IMR-90 (cell line): ENCODE results near the gene DMD. TPM values are rescaled to one million over a fixed set of nuclear protein-coding genes. Genes with fewer than 3 reads are reported as not detected.

Source experiments
- ATAC-seq: fragments of 200-7000 bp; cut with Tn5 transposase; 2 replicates; pipeline ENCODE4 v1.9.1; 2020; ENCODE audit warnings: low read depth, mild to moderate bottlenecking, moderate library complexity
- BruUV-seq: library from RNA; stranded (reverse); fragments of 400-500 nt; replicated peaks from 2 replicates; lab custom pipeline; 2021; lab: Mats Ljungman, UMichigan
- CTCF ChIA-PET: fragments of 300-600 bp; formaldehyde crosslinking; extraction: SDS; loops from one replicate; lab custom pipeline; 2021; ENCODE audit warnings: antibody characterized with exemption; lab: Yijun Ruan, JAX
- POLR2A ChIA-PET: fragments of 300-600 bp; sonication (Branson Sonifier 250); formaldehyde crosslinking; loops from one replicate; lab custom pipeline; 2022; ENCODE audit warnings: antibody characterized with exemption; ENCODE audit not compliant: unreplicated experiment; lab: Charles Lee
- DNase-seq: peaks from one replicate; pipeline ENCODE4 v3.0.0; 2013
- H2AFZ ChIP-seq: replicated peaks from 2 replicates; pipeline ENCODE3; 2013; ENCODE audit warnings: low read length, mild to moderate bottlenecking; ENCODE audit not compliant: poor library complexity
- H2AK5ac ChIP-seq: 2 replicates; pipeline ENCODE4 v1.6.1; 2013; ENCODE audit warnings: low read depth, low read length, inconsistent platforms
- H2AK9ac ChIP-seq: replicated peaks from 2 replicates; pipeline ENCODE3; 2013; ENCODE audit warnings: mild to moderate bottlenecking, low read depth, low read length, moderate library complexity; ENCODE audit not compliant: poor library complexity
- H2BK120ac ChIP-seq: 2 replicates; pipeline ENCODE4 v1.6.1; 2013; ENCODE audit warnings: low read depth, low read length, inconsistent platforms
- H2BK15ac ChIP-seq: 3 replicates; pipeline ENCODE4 v1.6.1; 2013; ENCODE audit warnings: low read depth, low read length, inconsistent platforms
- H2BK20ac ChIP-seq: 2 replicates; pipeline ENCODE4 v1.6.1; 2013; ENCODE audit warnings: low read depth, mild to moderate bottlenecking, inconsistent platforms, low read length, moderate library complexity
- H2BK5ac ChIP-seq: 2 replicates; pipeline ENCODE4 v1.6.1; 2013; ENCODE audit warnings: mild to moderate bottlenecking, low read depth, low read length, inconsistent platforms; ENCODE audit not compliant: poor library complexity, severe bottlenecking
- H3K14ac ChIP-seq: replicated peaks from 2 replicates; pipeline ENCODE4 v1.6.1; 2013; ENCODE audit warnings: low read depth, low read length, inconsistent platforms
- H3K18ac ChIP-seq: 2 replicates; pipeline ENCODE4 v1.6.1; 2013; ENCODE audit warnings: low read depth, low read length, control low read depth
- H3K23ac ChIP-seq: 2 replicates; pipeline ENCODE4 v1.6.1; 2013; ENCODE audit warnings: low read depth, low read length, inconsistent platforms
- H3K27ac ChIP-seq: 2 replicates; pipeline ENCODE4 v1.5.1; 2013; ENCODE audit warnings: mild to moderate bottlenecking, control low read depth, low read length; ENCODE audit not compliant: insufficient read depth
- H3K27me3 ChIP-seq: 2 replicates; pipeline ENCODE4 v1.6.1; 2013; ENCODE audit warnings: low read length; ENCODE audit not compliant: control insufficient read depth, insufficient read depth
- H3K36me3 ChIP-seq: 2 replicates; pipeline ENCODE4 v1.6.1; 2013; ENCODE audit warnings: low read length, mixed read lengths; ENCODE audit not compliant: control insufficient read depth, insufficient read depth
- H3K4ac ChIP-seq: 2 replicates; pipeline ENCODE4 v1.6.1; 2013; ENCODE audit warnings: low read depth, low read length, inconsistent platforms
- H3K4me1 ChIP-seq: 2 replicates; pipeline ENCODE4 v1.6.1; 2013; ENCODE audit warnings: low read length, mixed read lengths; ENCODE audit not compliant: control insufficient read depth, insufficient read depth
- H3K4me2 ChIP-seq: 2 replicates; pipeline ENCODE4 v1.6.1; 2013; ENCODE audit warnings: low read depth, mild to moderate bottlenecking, control low read depth, low read length, moderate library complexity
- H3K4me3 ChIP-seq: 2 replicates; pipeline ENCODE4 v1.5.1; 2013; ENCODE audit warnings: low read depth, mild to moderate bottlenecking, control low read depth, low read length, moderate library complexity; ENCODE audit not compliant: insufficient read depth
- H3K56ac ChIP-seq: 2 replicates; pipeline ENCODE4 v1.6.1; 2013; ENCODE audit warnings: low read length, inconsistent platforms; ENCODE audit not compliant: insufficient read depth; ENCODE audit errors: extremely low read depth
- H3K79me1 ChIP-seq, 2 experiments: 2 replicates each; pipeline ENCODE4 v1.6.1; 2013; ENCODE audit warnings: low read length in 2 of 2, inconsistent platforms in 1 of 2, low read depth in 1 of 2
- H3K9ac ChIP-seq: 2 replicates; pipeline ENCODE4 v1.6.1; 2013; ENCODE audit warnings: low read depth, low read length, control low read depth
- H3K9me1 ChIP-seq: 2 replicates; pipeline ENCODE4 v1.6.1; 2013; ENCODE audit warnings: low read length, inconsistent platforms; ENCODE audit not compliant: insufficient read depth
- H3K9me3 ChIP-seq: 2 replicates; pipeline ENCODE4 v1.6.1; 2013; ENCODE audit warnings: low read length; ENCODE audit not compliant: control insufficient read depth, insufficient read depth
- H4K20me1 ChIP-seq: 2 replicates; pipeline ENCODE4 v1.6.1; 2013; ENCODE audit warnings: low read length, inconsistent platforms; ENCODE audit not compliant: insufficient read depth
- H4K5ac ChIP-seq: 2 replicates; pipeline ENCODE4 v1.6.1; 2013; ENCODE audit warnings: mild to moderate bottlenecking, low read depth, low read length, control low read depth
- H4K8ac ChIP-seq, 2 experiments: 2 replicates each; pipeline ENCODE4 v1.6.1; 2013; ENCODE audit warnings: low read depth in 2 of 2, low read length in 2 of 2, control low read depth in 1 of 2, inconsistent platforms in 1 of 2
- H4K91ac ChIP-seq: 2 replicates; pipeline ENCODE4 v1.6.1; 2013; ENCODE audit warnings: low read depth, low read length, inconsistent platforms; ENCODE audit not compliant: insufficient read depth
- BHLHE40 ChIP-seq: fragments of 150-350 bp; IDR thresholded peaks from 2 replicates; pipeline ENCODE4 v1.6.1; 2016; ENCODE audit warnings: mild to moderate bottlenecking, low read depth, low read length
- CEBPB ChIP-seq: IDR thresholded peaks from 2 replicates; pipeline ENCODE4 v1.6.1; 2012; ENCODE audit warnings: low read depth, low read length, improper control_type of control experiment
- CHD1 ChIP-seq: IDR thresholded peaks from 2 replicates; pipeline ENCODE4 v1.6.1; 2012; ENCODE audit warnings: low read depth, low read length, improper control_type of control experiment
- ELK1 ChIP-seq: fragments of 150-350 bp; IDR thresholded peaks from 2 replicates; pipeline ENCODE4 v1.6.1; 2016; ENCODE audit warnings: low read depth, mild to moderate bottlenecking, low read length, moderate library complexity, borderline replicate concordance
- FOS ChIP-seq: fragments of 150-350 bp; IDR thresholded peaks from 2 replicates; pipeline ENCODE4 v1.6.1; 2016; ENCODE audit warnings: low read depth, low read length
- MAFK ChIP-seq: IDR thresholded peaks from 2 replicates; pipeline ENCODE4 v1.6.1; 2012; ENCODE audit warnings: low read depth, low read length, improper control_type of control experiment
- MAZ ChIP-seq: IDR thresholded peaks from 2 replicates; pipeline ENCODE4 v1.6.1; 2012; ENCODE audit warnings: low read depth, mild to moderate bottlenecking, low read length, improper control_type of control experiment, moderate library complexity, borderline replicate concordance
- MXI1 ChIP-seq: IDR thresholded peaks from 2 replicates; pipeline ENCODE4 v1.6.1; 2012; ENCODE audit warnings: low read depth, mild to moderate bottlenecking, low read length, moderate library complexity, borderline replicate concordance
- NFE2L2 ChIP-seq: fragments of 150-350 bp; IDR thresholded peaks from 2 replicates; pipeline ENCODE4 v1.6.1; 2016; ENCODE audit warnings: low read depth, mild to moderate bottlenecking, low read length
- POLR2A ChIP-seq: IDR thresholded peaks from 2 replicates; pipeline ENCODE4 v1.6.1; 2012; ENCODE audit warnings: mild to moderate bottlenecking, low read depth, low read length
- RAD21 ChIP-seq: IDR thresholded peaks from 2 replicates; pipeline ENCODE4 v1.6.1; 2012; ENCODE audit warnings: low read length, improper control_type of control experiment
- RCOR1 ChIP-seq: IDR thresholded peaks from 2 replicates; pipeline ENCODE4 v1.6.1; 2012; ENCODE audit warnings: mild to moderate bottlenecking, low read length, improper control_type of control experiment; ENCODE audit not compliant: insufficient replicate concordance
- RFX5 ChIP-seq: IDR thresholded peaks from 2 replicates; pipeline ENCODE4 v1.8.0; 2012; ENCODE audit warnings: low read depth, mild to moderate bottlenecking, low read length, moderate library complexity
- SMC3 ChIP-seq: fragments of 150-350 bp; IDR thresholded peaks from 2 replicates; pipeline ENCODE4 v1.6.1; 2016; ENCODE audit warnings: low read depth, mild to moderate bottlenecking, antibody characterized with exemption, low read length, moderate library complexity
- WGBS, 2 experiments: methylation state at CpG; one replicate each; pipeline versions ENCODE4 v1.1.5 to v1.1.7; 2013; ENCODE audit warnings: missing lambda C conversion rate in 2 of 2; ENCODE audit not compliant: insufficient read length in 1 of 2; ENCODE audit errors: extremely low coverage in 2 of 2; 5-methylcytosine and 5-hydroxymethylcytosine counted together
- dilution Hi-C: fragments of 300-500 bp; cut with HindIII; formaldehyde crosslinking; loops from one replicate; pipeline ENCODE4 v1.14.3; 2018; ENCODE audit warnings: low sequenced_read_pairs; ENCODE audit not compliant: unreplicated experiment
- in situ Hi-C: fragments of 300-500 bp; cut with MboI; formaldehyde crosslinking; loops from 3 replicates; pipeline ENCODE4 v1.14.3; 2019; ENCODE audit warnings: low sequenced_read_pairs, inconsistent platforms, mixed read lengths
- intact Hi-C: fragments of 100-400 bp; cut with micrococcal nuclease; formaldehyde crosslinking; loops from 2 replicates; pipeline ENCODE4 v1.10.0; 2022
- polyA plus RNA-seq, 3 experiments: library from polyadenylated mRNA; depleted of rRNA; stranded (reverse); fragments of >200 nt; gene quantifications; 2 replicates each; pipeline ENCODE4 v1.2.3, GENCODE V29; 2012; ENCODE audit warnings: low replicate concordance in 1 of 3
- total RNA-seq: library from RNA; depleted of rRNA; stranded (reverse); fragments of >200 nt; gene quantifications from 2 replicates; pipeline ENCODE4 v1.2.3, GENCODE V29; 2012
- TF ChIP-seq, protein P1 (sequence below): fragments of 150-350 bp; IDR thresholded peaks from 2 replicates; pipeline ENCODE4 v1.6.1; 2017; ENCODE audit warnings: mild to moderate bottlenecking, antibody characterized with exemption, low read length, low read depth
- TF ChIP-seq, protein P2 (sequence below): conservative IDR thresholded peaks from 2 replicates; pipeline ENCODE4 v1.5.1; 2012; ENCODE audit warnings: mild to moderate bottlenecking, low read depth, low read length, improper control_type of control experiment

Gene DMD
- total and polyA plus RNA-seq, 2 of the 4 experiments (the other 2 are of a cell fraction) = 6.6 to 11.8 TPM

GRCh38 chrX:31547416-31547815 lies 1663.9 kb downstream of the DMD start:
- no peak overlapping the region for H3K27ac ChIP-seq
- DNase-seq = no peak
- no TSS peak for BruUV-seq
- POLR2A ChIA-PET = no interaction called here
- H3K79me1 ChIP-seq = no peaks in the 10 kb centered on the region
- H2AK5ac ChIP-seq = no peak overlapping the region
- H3K4me2 ChIP-seq = no peak overlapping the region
- dilution Hi-C loops (no loop called here), intact Hi-C loops (no loop called here), in situ Hi-C loops (no loop called here)
- H3K56ac ChIP-seq = no peak overlapping the region
- H3K4me1 ChIP-seq = no peaks in the 10 kb centered on the region; the same call in 1 of the 2 replicates
- no peak overlapping the region for H2AFZ ChIP-seq
- no peak overlapping the region for H3K18ac ChIP-seq
- H2BK120ac ChIP-seq = no peak overlapping the region
- no peak overlapping the region for H2BK20ac ChIP-seq
- H2BK15ac ChIP-seq = no peak overlapping the region
- no peak overlapping the region for H2AK9ac ChIP-seq
- WGBS, 2 experiments = no CpG with 5 or more reads among the region's 3 CpGs
- no peak overlapping the region for H2BK5ac ChIP-seq
- H3K27me3 ChIP-seq = no peaks in the 10 kb centered on the region
- TF ChIP-seq ELK1 (no peak), NFE2L2 (no peak), RAD21 (no peak), CHD1 (no peak), MAZ (no peak), RFX5 (no peak), RCOR1 (no peak), MXI1 (no peak), CEBPB (no peak), POLR2A (no peak), MAFK (no peak), FOS (no peak), SMC3 (no peak), BHLHE40 (no peak)
- TF ChIP-seq, protein P1, sequence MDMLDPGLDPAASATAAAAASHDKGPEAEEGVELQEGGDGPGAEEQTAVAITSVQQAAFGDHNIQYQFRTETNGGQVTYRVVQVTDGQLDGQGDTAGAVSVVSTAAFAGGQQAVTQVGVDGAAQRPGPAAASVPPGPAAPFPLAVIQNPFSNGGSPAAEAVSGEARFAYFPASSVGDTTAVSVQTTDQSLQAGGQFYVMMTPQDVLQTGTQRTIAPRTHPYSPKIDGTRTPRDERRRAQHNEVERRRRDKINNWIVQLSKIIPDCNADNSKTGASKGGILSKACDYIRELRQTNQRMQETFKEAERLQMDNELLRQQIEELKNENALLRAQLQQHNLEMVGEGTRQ = no peak
- TF ChIP-seq, protein P2, sequence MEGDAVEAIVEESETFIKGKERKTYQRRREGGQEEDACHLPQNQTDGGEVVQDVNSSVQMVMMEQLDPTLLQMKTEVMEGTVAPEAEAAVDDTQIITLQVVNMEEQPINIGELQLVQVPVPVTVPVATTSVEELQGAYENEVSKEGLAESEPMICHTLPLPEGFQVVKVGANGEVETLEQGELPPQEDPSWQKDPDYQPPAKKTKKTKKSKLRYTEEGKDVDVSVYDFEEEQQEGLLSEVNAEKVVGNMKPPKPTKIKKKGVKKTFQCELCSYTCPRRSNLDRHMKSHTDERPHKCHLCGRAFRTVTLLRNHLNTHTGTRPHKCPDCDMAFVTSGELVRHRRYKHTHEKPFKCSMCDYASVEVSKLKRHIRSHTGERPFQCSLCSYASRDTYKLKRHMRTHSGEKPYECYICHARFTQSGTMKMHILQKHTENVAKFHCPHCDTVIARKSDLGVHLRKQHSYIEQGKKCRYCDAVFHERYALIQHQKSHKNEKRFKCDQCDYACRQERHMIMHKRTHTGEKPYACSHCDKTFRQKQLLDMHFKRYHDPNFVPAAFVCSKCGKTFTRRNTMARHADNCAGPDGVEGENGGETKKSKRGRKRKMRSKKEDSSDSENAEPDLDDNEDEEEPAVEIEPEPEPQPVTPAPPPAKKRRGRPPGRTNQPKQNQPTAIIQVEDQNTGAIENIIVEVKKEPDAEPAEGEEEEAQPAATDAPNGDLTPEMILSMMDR = no peak
- no peak overlapping the region for H4K91ac ChIP-seq
- H3K4me3 ChIP-seq = no peak overlapping the region
- H3K9ac ChIP-seq = no peak overlapping the region
- H4K8ac ChIP-seq = no peak overlapping the region
- H3K23ac ChIP-seq = no peak overlapping the region
- H3K9me1 ChIP-seq = no peaks in the 10 kb centered on the region
- ATAC-seq = no peak
- no peaks in the 10 kb centered on the region for H3K9me3 ChIP-seq
- no peak overlapping the region for H3K14ac ChIP-seq
- H4K5ac ChIP-seq = no peak overlapping the region
- no peaks in the 10 kb centered on the region for H4K20me1 ChIP-seq
- H3K4ac ChIP-seq = no peak overlapping the region
- H3K36me3 ChIP-seq = no peaks in the 10 kb centered on the region
- CTCF ChIA-PET = no interaction called here
